GM19463 (cell line): Measurements from ENCODE around the gene CNFN.

Source experiments
- ATAC-seq: cut with Tn5 transposase; IDR thresholded peaks from one replicate; pipeline ENCODE4 v1.9.1; 2021; ENCODE audit warnings: mild to moderate bottlenecking, moderate library complexity; ENCODE audit not compliant: unreplicated experiment

The CNFN gene

DNA sequence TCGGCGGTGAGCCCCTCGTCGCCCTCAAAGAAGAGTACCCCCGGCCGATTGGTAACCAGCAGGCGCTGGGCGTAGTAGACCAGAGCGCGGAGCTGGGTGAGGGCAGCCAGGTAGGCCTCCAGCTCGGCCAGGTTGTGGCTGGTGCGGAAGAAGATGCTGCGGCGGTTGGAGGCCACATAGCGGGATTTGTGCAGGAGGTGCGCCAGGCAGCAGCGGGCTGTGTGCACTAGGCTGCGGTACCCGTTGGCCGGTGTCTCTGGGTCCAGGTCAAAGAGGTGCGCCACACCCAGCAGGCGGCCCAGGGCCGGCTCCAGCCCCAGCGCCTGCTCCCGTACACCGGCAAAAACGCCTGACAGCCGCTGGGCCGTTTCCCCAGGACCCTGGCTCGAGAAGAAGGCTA is 20.3 kb upstream of the CNFN start:
- ATAC-seq = no peak

DNA sequence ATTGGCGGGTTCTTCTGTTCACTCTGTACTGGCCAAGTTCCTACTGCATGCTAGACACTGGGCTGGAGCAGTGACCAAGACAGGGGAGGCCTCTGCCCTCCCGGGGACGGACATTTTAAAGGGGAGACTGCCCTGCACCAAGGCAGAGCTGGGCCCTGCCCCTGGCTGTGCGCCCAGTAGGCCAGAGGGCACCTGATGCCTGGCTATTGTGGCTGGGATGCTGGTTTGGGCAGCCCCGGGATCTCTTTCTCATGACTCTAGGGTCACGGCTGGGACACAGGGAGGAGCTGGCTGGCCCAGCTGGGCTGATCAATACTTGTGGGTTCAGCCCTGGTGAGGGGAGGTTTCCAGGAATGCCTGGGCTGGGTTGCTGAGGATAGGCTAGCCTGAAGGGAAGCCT is 19.4 kb upstream of the CNFN start:
- no peak for ATAC-seq

DNA sequence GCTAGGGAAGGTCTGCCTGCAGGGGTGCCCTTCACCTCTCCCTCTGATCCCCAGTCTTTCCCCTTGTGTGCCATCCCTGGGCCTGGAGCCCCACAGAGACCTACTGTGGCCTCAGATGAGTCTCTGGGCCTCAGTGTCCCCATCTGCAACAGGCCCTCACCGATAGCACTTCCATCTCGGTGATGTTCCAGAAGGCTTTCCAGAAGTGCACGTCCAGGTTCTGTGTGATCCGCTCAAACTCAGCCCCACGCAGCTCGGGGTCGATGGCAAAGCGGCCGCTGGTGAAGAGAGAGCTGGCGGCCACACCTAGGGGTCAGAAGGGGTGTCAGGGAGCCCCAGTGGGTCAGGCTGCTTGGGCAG is 17.7 kb upstream of the CNFN start:
- no peak for ATAC-seq

DNA sequence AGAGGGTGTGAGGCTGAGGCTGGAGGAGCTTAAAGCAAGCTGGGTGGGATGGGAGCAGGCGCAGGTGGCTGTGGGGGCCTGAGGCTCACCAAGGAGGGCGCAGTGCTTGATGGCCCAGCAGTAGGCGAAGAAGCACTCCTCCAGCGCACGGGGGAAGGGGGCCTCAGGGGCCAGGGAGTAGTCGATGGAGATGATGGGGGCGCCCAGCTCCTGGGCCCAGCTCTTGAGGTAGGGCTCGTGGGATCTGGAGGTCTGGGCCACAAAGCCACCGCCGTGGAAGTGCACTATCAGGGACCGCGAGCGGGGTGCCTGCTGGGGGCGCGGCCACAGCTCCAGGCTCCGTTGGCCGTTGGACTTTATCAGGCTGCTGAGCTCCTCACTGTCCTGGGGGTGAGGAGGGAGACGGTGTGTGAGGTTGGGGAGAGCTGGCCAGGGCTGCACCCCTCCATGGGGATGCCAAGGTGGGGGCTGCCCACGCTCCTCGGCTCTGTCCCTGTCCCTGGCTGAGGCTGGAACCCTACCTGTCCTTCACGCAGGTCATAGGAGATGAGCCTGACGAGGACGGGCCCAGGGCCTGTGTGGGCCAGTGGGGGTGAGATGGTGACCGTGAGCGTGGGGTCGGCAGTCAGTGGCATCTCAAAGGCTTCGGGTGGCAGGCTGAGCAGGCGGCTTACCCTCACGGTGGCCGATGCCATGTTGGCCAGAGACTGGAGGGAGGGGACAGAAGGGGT is 17.2 kb upstream of the CNFN start:
- no peak for ATAC-seq

DNA sequence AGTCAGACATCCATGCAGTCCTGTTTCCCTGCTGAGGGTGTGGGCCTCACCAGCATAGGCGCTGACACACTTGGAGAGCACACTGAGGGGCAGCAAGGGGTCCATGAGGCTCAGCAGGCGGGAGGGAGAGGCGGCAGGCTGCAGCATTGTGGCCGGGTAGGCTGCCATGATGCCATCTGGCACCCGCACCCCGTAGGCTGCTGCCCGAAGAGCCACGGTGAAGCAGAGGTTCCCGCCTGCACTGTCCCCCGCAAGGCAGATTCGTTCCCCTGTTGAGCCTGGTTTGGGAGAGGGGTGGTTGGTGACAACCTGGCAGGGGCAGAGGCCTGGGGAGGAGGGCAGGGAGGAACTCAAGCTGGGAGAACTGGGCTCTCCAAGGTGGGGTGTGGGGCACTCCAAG is 16.0 kb upstream of the CNFN start:
- no peak for ATAC-seq

DNA sequence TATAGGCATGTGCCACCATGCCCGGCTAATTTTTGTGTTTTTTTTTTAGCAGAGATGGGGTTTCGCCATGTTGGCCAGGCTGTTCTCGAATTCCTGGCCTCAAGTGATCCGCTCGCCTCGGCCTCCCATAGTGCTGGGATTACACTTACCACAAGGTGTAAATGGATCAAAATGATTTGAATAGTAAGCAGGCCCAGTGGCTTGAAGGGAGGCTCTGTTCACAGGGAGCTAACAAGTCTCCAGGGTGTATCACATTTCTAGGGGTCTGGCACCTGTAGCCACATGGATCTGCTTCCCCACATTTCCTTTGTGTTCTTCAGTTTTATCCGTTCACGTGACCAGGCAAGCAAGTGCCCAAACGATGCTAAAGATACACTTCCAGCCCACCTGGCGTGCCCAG is 13.5 kb upstream of the CNFN start:
- no peak for ATAC-seq

DNA sequence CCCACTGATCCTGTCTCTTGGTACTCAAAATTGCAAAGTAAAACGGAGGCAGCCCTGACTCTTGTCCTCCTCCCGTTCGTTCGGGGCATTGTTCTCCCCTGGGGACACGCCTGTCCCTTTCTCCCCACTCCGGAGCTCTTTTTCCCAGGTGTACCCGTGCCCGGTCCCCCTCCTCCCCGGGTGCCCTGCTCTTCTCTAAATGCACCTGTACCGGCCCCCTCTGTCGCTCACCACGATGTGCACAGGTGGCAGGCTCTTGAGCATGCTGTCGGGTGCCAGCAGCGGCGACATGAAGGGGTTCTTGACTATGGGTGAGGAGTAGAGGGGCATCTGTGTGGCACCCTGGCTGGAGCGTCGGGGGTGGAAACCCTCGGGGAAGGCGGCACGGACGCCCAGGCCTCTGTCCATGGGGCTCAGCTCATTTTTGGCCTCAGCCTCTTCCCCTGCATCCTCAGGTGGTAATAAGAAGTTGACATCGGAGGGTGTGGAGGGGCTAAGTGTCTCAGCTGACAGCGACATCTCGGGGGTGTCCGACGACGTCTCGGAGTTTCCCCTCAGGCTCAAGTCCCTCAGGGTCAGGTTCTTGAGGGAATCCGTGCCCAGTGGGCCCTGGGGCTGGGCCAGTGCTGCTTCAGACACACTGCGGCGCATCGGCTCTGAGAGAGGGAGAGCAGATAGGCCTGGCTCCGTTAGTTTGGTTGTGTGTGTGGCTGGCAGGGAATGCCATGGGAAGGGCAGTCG is 12.4 kb upstream of the CNFN start:
- ATAC-seq = no peak

DNA sequence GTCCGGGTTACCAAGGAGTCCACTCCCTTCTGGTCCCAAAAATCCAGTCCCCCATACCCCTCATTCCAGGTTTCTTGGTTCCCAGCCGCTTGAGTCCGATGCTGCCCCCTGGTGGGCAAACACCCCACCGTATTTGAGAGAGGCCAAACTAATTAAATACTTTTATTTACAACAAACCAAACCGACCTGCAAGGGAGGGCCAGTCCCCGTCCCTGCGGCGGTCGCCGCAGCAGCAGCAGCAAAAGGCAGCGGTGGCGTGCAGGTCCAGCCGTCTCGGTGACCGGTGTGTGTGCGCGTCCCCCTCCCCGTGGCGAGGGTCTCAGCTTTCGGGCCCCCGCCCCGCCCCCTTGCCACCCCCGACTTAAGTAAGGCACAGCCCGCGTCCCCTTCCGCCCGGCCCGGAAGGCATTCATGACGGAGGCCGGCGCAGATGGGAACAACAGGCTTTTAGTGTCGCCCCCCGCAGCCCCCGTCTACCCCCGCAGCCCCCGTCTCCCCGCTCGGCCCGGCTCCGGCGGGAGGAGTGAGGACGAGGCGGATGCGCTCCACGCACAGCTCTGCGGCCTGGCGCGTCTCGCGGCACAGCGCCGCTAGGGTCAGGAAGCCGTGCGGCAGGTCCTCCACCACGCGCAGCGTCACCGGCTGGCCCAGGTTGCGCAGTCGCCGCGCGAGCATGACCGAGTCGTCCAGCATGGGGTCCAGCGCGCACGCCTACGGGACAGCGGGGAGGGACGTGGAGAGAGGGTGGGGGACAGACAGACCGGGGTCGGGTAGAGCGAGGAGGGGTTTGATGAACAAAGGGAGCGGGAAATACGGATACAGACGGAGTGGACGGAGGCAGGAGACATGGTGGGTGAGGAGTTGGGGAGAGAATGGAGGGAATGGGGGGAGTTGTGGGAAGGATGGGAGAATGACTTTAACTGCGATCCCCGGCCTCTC is 11.5 kb upstream of the CNFN start:
- no peak for ATAC-seq

DNA sequence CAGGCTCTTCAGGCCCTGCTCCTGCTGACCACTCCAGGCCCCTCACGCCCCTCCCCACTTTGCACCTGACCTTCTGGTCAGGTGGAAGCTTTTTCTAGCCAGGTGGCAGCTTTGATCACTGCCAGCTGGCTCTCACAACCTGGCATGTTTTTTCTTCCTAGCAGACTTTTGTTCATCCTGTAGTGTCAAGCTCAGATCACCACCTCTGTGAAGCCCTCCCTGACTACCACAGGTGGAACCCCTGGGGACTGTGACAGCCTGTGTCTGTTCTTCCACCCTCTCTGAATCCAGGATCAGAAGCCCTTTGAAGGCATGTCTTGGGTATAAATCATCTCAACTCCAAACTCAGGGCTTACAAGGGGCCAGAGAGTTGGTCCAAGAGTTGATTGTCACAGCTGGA is 10.3 kb upstream of the CNFN start:
- ATAC-seq = no peak

DNA sequence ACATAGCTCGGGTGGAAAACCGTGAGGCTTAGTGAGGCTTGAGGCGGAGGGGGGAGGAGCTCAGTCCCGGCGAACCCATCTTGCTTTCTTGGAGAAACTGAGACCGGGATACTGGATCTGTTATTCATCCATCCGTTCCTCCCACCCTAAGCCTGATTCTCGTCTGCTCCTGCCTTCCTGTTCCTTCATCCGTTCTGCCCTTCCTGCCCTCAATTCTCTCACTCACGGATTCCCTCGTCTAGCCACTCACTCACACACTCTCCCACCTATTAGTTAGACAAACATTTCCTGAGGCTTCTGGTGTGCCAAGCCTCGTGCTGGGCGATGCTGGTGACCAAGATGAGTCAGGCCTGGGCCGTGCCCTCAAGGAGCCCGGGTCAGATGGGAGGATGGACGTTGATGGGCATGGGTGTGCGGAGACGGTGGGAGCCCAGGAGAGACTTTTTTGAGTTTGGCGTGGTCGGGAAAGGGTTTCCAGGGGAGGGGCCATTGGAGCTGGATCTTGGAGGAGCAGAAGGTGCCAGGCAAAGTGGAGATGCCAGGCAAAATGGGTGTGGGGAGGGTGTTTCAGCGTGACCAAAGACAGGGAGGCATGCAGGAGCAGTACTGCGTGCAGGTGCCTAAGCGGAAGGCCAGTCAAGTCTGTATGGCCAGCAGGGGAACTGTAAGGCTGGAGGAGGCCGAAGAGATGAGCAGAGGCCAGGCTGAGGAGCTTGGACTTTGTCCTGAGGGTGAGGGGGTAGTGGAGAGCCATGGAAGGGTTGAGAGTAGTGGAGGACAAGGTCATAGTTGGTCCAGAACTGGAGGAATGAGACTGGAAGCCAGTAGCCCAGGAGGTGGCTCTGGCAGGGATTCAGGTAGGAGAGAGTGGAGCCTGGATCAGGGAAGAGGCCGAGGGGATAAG is 7.4 kb upstream of the CNFN start:
- ATAC-seq = no peak

DNA sequence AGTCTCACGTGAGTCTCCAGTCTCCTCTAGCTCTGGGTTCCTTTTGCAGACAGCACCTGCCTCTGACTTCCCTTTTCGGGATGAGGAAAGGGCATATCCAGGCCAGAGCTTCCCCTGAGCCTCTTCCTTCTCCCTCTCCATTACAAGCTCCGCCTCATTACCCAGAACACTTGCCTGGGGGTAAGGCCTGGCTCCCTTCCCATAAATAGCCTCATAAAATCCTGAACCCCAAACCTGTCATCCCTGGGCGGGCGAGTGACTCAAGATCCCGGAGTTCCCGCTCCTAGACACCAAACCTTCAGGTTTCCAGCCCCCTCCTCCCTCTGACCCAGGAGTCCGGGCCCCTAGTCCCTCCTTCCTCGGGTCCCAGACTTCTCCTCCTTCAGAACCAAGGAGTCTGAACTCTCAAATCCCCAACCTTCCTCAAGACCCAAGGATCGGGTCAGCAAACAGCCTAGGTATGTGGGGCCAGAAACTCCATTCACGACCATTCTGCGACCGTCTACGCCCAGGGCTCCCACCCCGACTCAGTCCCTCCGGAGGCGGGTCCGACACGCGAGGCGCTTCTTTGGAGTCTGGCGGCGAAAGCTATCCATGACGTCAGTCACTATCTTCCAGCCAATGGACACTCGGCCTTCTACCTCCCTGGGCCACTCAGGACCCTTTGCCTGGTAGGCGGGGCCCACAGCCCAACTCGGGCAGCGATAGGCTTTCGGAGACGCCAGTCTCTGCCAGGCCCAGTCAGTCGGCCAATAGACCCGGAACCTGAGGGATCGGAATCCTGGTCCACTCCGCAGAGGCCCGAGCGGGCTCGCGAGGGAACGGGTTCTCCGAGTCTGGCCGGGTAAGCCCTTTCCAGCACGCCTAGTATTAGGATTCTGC is 6.5 kb upstream of the CNFN start:
- ATAC-seq = peak; percentile 98

DNA sequence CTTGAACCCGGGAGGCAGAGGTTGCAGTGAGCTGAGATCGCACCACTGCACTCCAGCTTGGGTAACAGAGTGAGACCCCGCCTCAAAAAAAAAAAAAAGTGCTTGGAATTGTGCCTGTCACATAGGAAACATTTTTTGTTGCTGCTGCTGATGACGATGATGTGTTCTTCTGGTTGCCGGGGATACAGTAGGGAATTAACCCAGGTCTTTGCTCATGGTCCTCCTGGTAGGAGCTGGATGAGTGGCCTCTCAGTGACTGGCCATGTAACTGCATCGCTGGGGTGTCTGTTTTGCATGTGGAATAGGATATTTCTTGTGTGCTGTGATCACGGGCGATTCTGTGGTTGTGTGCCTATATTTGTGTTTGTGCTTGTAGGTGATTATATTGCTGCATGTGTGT is 4.7 kb upstream of the CNFN start:
- ATAC-seq = no peak

DNA sequence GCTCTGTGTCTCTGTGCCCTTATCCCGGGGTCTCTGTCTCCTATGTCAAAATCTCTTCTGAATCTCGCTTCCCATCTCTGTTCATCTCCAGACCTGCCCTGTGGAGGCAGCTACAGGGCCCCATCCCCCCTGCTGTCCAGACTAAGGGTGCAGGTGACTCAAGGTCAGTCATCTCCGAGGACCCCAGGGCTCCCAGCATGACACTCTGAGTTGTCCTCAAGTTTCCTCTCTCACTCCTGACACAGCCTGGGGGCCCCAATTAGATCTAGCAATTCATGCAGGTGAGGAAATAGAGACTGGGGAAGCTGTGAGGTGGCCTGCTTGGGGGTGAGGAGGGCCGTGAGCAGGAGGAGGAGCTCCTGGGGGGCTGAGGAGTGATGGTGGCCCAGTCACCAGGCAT is 2.1 kb upstream of the CNFN start:
- ATAC-seq = no peak

DNA sequence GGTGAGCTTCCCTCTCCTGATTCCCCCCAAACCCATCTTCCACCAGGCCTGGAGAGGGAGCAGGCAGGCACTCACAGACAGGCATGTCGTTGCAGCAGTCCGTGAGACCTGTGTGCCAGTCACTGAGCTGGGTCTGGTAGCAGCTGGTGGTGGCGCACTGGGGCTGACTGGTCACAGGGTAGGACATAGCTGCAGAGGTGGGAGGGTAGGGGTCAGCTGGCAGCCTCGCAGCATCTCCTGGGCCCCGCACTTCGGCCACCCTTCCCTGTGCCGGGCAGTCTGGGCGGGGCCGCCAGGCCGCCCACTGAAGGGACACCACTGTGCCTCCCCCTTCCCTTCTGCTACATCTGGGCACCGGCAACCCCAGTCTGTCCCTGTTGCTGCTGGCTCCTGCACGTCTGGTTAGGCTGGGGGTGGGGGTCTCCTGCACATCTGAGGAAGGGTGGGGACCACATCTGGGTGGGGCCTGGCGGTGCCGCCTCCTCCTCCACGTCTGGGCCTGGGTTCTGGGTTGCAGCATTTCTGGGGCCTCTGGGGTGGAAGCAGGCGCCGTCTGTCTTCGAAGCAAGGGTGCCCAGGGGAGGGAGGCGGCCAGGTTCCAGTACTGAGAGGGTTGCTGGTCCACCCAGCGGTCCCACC is 1.1 kb downstream of the CNFN start:
- ATAC-seq = no peak

DNA sequence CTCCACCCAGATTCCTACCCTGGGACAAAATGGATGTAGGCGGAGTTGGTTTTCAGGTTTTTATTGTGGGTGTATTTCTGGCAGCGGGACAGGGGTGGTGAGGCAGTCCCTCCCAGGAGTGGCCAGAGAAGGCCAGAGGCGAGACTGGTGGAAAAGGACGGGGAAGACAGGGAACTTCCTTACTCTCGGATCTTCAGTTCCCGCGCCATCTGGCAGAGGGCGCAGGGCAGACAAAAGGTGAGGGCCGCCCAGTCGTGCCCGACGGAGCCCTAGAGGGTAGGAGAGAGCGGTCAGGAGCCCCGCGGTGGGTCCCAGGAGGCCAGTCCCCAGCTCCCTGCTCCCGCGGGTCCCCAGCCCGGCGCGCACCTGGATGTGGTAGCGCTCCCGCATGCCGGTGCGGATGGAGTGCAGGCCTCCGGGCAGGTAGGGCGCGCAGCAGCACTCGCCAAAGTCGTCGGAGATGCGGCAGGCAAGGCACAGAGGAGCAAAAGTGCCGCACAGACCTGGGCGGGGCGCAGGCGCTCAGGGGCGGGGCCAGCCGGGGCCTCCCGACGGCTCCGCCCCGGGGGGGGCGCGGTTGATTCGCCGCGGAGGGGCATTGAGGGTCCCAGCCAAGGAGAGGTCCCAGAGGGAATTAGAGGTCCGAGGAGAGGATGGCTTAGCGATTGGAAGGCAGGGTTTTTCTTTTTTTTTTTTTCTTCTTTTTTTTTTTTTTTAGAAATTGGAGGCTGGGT is 3.0 kb downstream of the CNFN start:
- ATAC-seq = no peak

DNA sequence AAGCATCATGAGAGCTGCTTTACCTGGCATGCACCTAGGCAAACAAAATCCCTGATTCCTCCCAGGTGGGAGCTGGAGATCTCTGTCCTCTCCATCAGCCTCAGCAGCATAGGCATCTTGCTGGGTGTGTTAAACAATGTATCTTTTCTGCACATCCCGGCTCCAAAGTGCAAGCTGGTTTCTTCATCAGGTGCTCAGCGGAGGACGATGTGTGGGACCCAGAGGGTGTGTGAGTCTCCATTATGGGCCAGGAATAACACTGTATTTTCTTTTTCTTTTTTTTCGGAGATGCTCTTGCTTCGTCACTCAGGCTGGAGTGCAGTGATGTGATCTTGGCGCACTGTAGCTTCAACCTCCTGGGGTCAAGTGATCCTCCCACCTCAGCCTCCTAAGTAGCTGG is 9.9 kb downstream of the CNFN start:
- ATAC-seq = no peak

DNA sequence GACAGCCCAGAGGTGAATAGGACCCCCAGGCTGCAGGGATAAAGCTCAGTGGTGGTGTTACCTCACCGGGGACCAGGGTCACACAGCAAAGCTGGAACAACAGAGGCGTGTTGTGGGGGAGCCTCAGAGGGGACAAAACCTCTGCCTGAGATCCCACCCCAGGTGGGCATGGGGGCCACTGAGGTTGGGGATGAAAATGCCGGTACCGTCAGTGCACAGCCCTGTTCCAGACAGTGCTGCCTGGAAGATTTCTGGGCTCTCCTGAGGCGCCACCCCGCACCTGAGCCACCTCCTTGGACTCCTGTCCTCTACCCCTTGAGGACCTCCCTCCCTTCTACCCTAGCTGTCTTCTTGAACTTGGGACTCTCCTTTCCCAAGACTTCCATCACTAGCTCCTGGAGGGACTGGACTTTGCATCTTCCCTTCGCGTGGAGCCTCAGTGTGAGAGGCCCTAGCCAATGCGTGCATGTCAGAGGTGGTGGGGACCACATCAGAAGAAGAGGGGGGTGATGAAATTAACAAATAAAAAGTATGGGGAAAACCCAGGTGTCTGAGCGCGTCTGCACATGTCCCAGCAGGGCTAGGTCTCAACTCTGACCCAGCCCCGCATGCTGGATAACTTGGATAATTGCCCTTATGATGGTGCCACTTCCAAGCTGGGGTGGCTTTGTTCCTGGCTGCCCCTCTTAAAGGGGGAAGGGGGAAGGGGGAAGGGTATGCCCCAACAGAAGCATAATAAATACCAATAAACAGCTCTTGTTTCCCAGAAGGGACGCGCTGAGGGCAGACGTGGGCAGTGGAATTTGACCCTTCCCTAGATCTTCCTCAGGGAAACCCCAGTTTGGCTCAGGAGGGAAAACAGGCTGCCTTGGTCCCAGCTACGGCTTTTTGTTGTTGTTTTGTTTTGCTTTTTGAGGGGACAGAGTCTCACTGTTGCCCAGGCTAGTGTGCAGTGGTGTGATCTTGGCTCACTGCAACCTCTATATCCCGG is 11.6 kb downstream of the CNFN start:
- ATAC-seq = no peak
